Stimulated activated CD8-positive, alpha-beta memory T cell treated with anti-CD3 and anti-CD28 coated beads, Interleukin-15, amount 100 ng/mL, for 24 hours (primary cell): ENCODE results near the gene TMEM151A.

ENCODE experiments used
- DNase-seq: peaks from one replicate; pipeline ENCODE4 v3.0.0-alpha.2; 2020; ENCODE audit warnings: low read depth

Gene TMEM151A

GRCh38 chr11:66322732-66323427 lies 31.2 kb downstream of the TMEM151A start:
- DNase-seq = no peak

GRCh38 chr11:66323684-66324083 lies 32.0 kb downstream of the TMEM151A start:
- no peak for DNase-seq

GRCh38 chr11:66324664-66325063 lies 33.0 kb downstream of the TMEM151A start:
- DNase-seq = no peak

GRCh38 chr11:66325263-66325671 lies 33.6 kb downstream of the TMEM151A start:
- no peak for DNase-seq

- no peak for DNase-seq
These were observed 34.8 kb downstream of the TMEM151A start for GRCh38 chr11:66326261-66327111.

- no peak for DNase-seq
These were observed 35.7 kb downstream of the TMEM151A start for GRCh38 chr11:66327171-66328030.

GRCh38 chr11:66328031-66328301 lies 36.3 kb downstream of the TMEM151A start:
- no peak for DNase-seq

GRCh38 chr11:66328302-66329144 lies 36.8 kb downstream of the TMEM151A start:
- DNase-seq = peak; percentile 61

GRCh38 chr11:66329165-66329673 lies 37.5 kb downstream of the TMEM151A start:
- DNase-seq = no peak

GRCh38 chr11:66330931-66331330 lies 39.2 kb downstream of the TMEM151A start:
- no peak for DNase-seq

- DNase-seq = no peak
These were observed 40.1 kb downstream of the TMEM151A start for GRCh38 chr11:66331542-66332370.

GRCh38 chr11:66332371-66333219 lies 40.9 kb downstream of the TMEM151A start:
- no peak for DNase-seq

- no peak for DNase-seq
These were observed 41.7 kb downstream of the TMEM151A start for GRCh38 chr11:66333220-66333877.

- no peak for DNase-seq
These were observed 42.4 kb downstream of the TMEM151A start for GRCh38 chr11:66333896-66334604.

- no peak for DNase-seq
These were observed 43.1 kb downstream of the TMEM151A start for GRCh38 chr11:66334605-66335442.

- no peak for DNase-seq
These were observed 44.0 kb downstream of the TMEM151A start for GRCh38 chr11:66335531-66336233.
